ENCODE results near the gene PCNX3. TPM values are rescaled to one million over a fixed set of nuclear protein-coding genes. Genes with fewer than 3 reads are reported as not detected.

Gene PCNX3
- total and polyA plus RNA-seq, 2 of the 13 experiments (the other 11 are each of a cell fraction or from before 2014, with no cell fraction given), result 16.2 to 23.0 TPM

DNA sequence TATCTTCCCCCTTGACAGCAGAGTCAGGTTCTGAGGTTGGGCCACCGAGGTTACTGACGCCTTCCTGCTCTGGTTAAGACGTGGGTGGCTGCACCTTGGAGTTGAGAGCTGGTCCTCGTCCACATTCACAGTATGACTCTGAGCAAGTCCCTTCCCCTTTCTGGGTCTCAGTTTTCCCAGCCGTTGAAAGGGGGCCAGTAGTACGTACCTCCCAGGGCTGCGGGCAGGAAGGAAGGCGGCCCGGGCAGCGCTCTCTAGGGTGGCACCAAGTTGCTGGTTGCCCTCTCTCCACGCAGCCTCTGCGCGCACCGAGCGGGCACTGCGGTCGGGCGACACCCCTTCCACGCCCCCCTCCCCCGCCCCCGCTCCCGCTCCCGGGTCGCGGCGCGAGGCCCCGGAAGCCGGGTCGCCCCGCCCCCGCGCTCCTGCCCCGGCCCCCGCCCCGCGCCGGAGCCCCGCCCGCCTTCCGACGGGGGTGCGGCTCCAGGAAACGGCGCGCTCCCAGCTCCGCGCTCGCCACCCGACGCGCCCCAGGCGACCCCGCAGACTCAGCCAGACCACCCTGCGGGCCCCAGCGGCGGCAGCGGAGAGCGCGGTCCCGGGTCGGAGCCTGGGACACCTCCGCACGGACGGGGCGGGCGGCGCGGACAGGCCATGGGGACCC, 39.9 kb upstream of the PCNX3 start, which contains the start of gene EHBP1L1:
Gene EHBP1L1, plus strand, starts transcription at position 486 of the 664 bp plus-strand sequence. CDS start 250 bp downstream, outside the sequence.
- Histone ChIP-seq H3K27ac (ENCODE audit: extremely low read length, insufficient read depth, low read length) (no peak within 1 kb of the TSS), H4K20me1 (ENCODE audit: insufficient read depth, low read length) (no peaks in the 10 kb centered on the region), H3K4me3 (replicated peaks in 1 of 3; ENCODE audit: insufficient read depth in 1 of 3, low read depth in 2 of 3, low read length in 3 of 3) (peak within 1 kb of the TSS; percentile 69 to 77 (median 73)), H3K9ac (ENCODE audit: insufficient read depth, low read depth, low read length) (peak within 1 kb of the TSS; percentile 71), H3K9me3 (ENCODE audit: low read length) (no peaks in the 10 kb centered on the region), H3K79me2 (ENCODE audit: insufficient read depth, low read length) (peaks cover 15% of the 10 kb centered on the region), H3K4me2 (ENCODE audit: low read depth, low read length) (peak within 1 kb of the TSS; percentile 95), H3K36me3 (replicated peaks in 1 of 2; ENCODE audit: control insufficient read depth in 1 of 2, insufficient read depth in 2 of 2, low read length in 2 of 2) (peaks cover 3 to 7% of the 10 kb centered on the region in 2 experiments; a peak in 2 of 5 replicates), H2AFZ (ENCODE audit: low read length) (no peak within 1 kb of the TSS), H3K4me1 (ENCODE audit: insufficient read depth, low read length) (peaks cover 54% of the 10 kb centered on the region), H3K27me3 (ENCODE audit: control insufficient read depth in 1 of 2, insufficient read depth in 2 of 2, low read length in 2 of 2) (no peaks in the 10 kb centered on the region; a peak in 1 of 5 replicates)
- WGBS (ENCODE audit: low lambda C conversion rate), result 3% methylated on average over 4 of the region's 69 CpGs
- ChIA-PET CTCF (ENCODE audit: low intra/inter-chr PET ratio, low total read pairs) (no interaction called here), POLR2A (interaction anchor here (0.9 to 2.0 kb wide), 6 partner anchors 13 to 219 kb away, joined by 3 to 10 read pairs (median 3); no protein-coding TSS in a partner anchor)
- ATAC-seq, result peak; percentile 9
- no peak for DNase-seq (ENCODE audit: low spot score)
- in situ Hi-C loops (cut with HindIII; ENCODE audit: extremely low pct_ligation_motif_present, low pct_unique_long_range_greater_than_20kb) (loop anchor here (5.0 kb wide), 1 partner anchor 37 kb away; the partner anchor contains the start of gene MAP3K11), intact Hi-C loops (cut with micrococcal nuclease; ENCODE audit: unreplicated experiment) (no loop called here)
- FAIRE-seq, result no peak
- no TSS peak for BruUV-seq (replicated peaks)
- no peak for TF ChIP-seq ZNF496 (CRISPR knock-in tag; IDR thresholded peaks at IDR 0.05; ENCODE audit: insufficient replicate concordance)
- TF ChIP-seq, protein P1, sequence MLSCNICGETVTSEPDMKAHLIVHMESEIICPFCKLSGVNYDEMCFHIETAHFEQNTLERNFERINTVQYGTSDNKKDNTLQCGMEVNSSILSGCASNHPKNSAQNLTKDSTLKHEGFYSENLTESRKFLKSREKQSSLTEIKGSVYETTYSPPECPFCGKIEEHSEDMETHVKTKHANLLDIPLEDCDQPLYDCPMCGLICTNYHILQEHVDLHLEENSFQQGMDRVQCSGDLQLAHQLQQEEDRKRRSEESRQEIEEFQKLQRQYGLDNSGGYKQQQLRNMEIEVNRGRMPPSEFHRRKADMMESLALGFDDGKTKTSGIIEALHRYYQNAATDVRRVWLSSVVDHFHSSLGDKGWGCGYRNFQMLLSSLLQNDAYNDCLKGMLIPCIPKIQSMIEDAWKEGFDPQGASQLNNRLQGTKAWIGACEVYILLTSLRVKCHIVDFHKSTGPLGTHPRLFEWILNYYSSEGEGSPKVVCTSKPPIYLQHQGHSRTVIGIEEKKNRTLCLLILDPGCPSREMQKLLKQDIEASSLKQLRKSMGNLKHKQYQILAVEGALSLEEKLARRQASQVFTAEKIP (CRISPR knock-in tag; IDR thresholded peaks at IDR 0.05; ENCODE audit: borderline replicate concordance), result no peak
- TF ChIP-seq, protein P2, sequence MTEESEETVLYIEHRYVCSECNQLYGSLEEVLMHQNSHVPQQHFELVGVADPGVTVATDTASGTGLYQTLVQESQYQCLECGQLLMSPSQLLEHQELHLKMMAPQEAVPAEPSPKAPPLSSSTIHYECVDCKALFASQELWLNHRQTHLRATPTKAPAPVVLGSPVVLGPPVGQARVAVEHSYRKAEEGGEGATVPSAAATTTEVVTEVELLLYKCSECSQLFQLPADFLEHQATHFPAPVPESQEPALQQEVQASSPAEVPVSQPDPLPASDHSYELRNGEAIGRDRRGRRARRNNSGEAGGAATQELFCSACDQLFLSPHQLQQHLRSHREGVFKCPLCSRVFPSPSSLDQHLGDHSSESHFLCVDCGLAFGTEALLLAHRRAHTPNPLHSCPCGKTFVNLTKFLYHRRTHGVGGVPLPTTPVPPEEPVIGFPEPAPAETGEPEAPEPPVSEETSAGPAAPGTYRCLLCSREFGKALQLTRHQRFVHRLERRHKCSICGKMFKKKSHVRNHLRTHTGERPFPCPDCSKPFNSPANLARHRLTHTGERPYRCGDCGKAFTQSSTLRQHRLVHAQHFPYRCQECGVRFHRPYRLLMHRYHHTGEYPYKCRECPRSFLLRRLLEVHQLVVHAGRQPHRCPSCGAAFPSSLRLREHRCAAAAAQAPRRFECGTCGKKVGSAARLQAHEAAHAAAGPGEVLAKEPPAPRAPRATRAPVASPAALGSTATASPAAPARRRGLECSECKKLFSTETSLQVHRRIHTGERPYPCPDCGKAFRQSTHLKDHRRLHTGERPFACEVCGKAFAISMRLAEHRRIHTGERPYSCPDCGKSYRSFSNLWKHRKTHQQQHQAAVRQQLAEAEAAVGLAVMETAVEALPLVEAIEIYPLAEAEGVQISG (CRISPR knock-in tag; IDR thresholded peaks at IDR 0.05), result peak; percentile 21; the same call in 1 of the 2 replicates
- TF ChIP-seq SALL1 (CRISPR knock-in tag; IDR thresholded peaks at IDR 0.05), result peak; percentile 13; the same call in 1 of the 2 replicates
- peak; percentile 24 for TF ChIP-seq HNRNPLL (IDR thresholded peaks at IDR 0.05; ENCODE audit: low read depth, low read length, poor library complexity, severe bottlenecking)
- TF ChIP-seq CHD2 (IDR thresholded peaks at IDR 0.05; ENCODE audit: low read depth, low read length), result no peak
- peak; percentile 96 for TF ChIP-seq ZNF543 (CRISPR knock-in tag; IDR thresholded peaks at IDR 0.05)
- TF ChIP-seq YY1 (IDR thresholded peaks at IDR 0.05; ENCODE audit: insufficient read depth, insufficient replicate concordance, low read depth, low read length), result peak; percentile 8
- TF ChIP-seq ZNF235 (CRISPR knock-in tag; IDR thresholded peaks at IDR 0.05; ENCODE audit: borderline replicate concordance), result peak; percentile 58; the same call in 1 of the 2 replicates
- 0 out of 2 replicates have a peak, but pooled peaks have one; percentile 6 for TF ChIP-seq CBX5 (CRISPR knock-in tag; IDR thresholded peaks at IDR 0.05; ENCODE audit: borderline replicate concordance)
- TF ChIP-seq ZFX (CRISPR knock-in tag; IDR thresholded peaks at IDR 0.05; ENCODE audit: low read depth), result peak; percentile 65; the same call in 1 of the 2 replicates
- TF ChIP-seq FOXK2 (IDR thresholded peaks at IDR 0.05), result no peak
- no peak for TF ChIP-seq ZNF10 (CRISPR knock-in tag; IDR thresholded peaks at IDR 0.05; ENCODE audit: borderline replicate concordance, low read depth)
- peak; percentile 21; the same call in 1 of the 2 replicates for TF ChIP-seq ZSCAN25 (CRISPR knock-in tag; IDR thresholded peaks at IDR 0.05)
- TF ChIP-seq CCDC6 (CRISPR knock-in tag; IDR thresholded peaks at IDR 0.05), result 0 out of 2 replicates have a peak, but pooled peaks have one; percentile 46
- peak; percentile 94 for TF ChIP-seq ZNF629 (CRISPR knock-in tag; conservative IDR thresholded peaks at IDR 0.05)
- TF ChIP-seq, protein P3, sequence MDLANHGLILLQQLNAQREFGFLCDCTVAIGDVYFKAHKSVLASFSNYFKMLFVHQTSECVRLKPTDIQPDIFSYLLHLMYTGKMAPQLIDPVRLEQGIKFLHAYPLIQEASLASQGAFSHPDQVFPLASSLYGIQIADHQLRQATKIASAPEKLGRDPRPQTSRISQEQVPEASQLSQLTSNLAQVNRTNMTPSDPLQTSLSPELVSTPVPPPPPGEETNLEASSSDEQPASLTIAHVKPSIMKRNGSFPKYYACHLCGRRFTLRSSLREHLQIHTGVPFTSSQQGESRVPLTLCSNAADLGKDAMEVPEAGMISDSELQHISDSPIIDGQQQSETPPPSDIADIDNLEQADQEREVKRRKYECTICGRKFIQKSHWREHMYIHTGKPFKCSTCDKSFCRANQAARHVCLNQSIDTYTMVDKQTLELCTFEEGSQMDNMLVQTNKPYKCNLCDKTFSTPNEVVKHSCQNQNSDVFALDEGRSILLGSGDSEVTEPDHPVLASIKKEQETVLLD (CRISPR knock-in tag; IDR thresholded peaks at IDR 0.05; ENCODE audit: low read depth), result peak; percentile 81
- TF ChIP-seq NR2F1 (CRISPR knock-in tag; IDR thresholded peaks at IDR 0.05), result no peak
